ENCODE results near the gene OTUB1.
A peak's percentile ranks its signal among the peaks of the same experiment; 100 is the strongest.

Gene OTUB1

GRCh38 chr11:64007629-64008282 lies 21.5 kb downstream of the OTUB1 start:
- peak; percentile 20 for DNase-seq

DNA sequence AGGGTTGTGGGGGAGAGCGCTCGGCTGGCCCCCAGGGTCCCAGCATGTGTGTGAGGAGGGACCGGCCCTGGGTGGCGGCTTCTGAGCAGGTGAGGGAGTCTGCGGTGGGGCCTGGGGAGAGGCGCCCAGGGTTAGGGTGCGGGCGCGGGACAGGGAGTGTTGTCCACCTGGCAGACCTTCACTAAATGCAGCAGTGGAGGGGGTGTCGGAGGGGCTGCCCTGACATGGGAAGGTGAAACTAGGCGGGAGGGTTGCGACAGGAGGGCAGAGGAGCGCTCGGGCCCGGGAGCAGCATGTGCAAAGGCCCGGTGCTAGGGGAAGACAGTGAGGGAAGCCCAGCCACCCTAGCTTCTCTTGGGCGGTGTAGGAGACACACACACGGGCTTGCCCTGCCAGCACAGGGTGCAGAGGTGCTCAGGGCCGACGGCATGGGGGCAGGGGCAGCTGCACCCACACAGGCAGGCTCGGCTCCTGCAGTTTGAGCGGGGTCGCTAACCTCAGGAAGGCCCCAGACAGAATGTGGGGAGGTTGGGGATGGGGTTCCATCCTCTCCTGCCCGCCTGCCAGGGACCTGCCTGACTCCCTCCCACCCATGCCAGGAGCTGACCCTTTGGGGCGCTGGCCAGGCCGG lies 22.2 kb downstream of the OTUB1 start:
- no peak for DNase-seq

- DNase-seq: no peak
These were observed 22.8 kb downstream of the OTUB1 start for GRCh38 chr11:64008914-64009633.

DNA sequence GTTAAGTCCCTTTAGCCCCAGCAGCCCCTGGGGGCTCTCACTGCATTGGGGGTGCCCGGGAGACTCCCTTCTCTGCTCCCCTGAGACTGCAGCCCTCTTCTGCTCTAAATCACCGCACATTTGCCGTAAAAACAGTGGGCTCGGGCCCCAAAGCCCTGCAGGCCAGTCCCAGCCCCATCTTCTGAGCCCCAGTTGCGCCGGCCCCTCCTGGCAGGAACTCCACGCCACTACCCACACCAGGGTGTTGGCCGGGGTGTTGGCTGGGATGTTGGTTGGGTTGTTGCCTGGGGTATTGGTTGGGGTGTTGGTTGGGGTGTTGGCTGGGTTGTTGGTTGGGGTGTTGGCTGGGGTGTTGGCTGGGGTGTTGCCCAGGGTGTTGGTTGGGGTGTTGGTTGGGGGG lies 23.5 kb downstream of the OTUB1 start:
- DNase-seq: no peak

GRCh38 chr11:64010783-64011182 lies 24.5 kb downstream of the OTUB1 start:
- DNase-seq: no peak

- DNase-seq: no peak
These were observed 25.1 kb downstream of the OTUB1 start for GRCh38 chr11:64011371-64011770.

- no peak for DNase-seq
These were observed 27.1 kb downstream of the OTUB1 start for GRCh38 chr11:64013141-64013896.

DNA sequence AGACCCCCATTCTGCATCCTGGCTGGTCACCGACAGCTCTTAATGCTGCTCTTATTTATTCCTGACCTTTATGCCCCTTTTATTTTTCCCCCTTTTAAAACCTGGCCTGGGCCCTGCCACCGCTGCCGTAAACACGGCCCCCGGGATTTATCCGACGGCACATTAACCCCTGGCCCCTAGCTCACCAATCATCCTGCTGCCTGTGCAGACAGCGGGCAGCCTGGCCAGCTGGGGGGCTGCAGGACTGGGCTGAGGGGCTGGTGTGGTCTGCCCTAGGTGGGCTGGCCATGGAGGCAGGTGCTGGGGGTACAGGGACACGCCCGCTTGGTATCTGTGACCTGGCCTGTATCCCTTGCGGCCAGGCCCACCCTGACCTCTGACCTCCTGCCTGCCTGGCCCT lies 28.1 kb downstream of the OTUB1 start:
- no peak for DNase-seq

- DNase-seq: no peak
These were observed 29.3 kb downstream of the OTUB1 start for GRCh38 chr11:64015510-64015909.

- no peak for DNase-seq
These were observed 30.0 kb downstream of the OTUB1 start for GRCh38 chr11:64015935-64016845.

DNA sequence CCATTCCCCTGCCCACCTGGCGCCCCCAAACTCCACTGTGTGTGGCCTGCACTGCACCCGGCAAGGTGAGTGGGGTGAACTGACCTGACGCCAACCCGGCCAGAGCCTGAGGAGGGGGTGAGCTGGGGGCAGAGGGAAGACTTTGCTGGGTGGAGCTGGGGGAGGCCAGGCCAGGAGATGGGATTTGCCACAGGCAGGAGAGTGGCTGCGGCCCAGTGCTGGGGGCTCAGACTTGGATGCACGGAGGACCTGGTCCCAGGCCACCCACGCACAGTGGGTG lies 31.6 kb downstream of the OTUB1 start:
- no peak for DNase-seq

- DNase-seq: no peak
These were observed 32.1 kb downstream of the OTUB1 start for GRCh38 chr11:64018310-64018709.

DNA sequence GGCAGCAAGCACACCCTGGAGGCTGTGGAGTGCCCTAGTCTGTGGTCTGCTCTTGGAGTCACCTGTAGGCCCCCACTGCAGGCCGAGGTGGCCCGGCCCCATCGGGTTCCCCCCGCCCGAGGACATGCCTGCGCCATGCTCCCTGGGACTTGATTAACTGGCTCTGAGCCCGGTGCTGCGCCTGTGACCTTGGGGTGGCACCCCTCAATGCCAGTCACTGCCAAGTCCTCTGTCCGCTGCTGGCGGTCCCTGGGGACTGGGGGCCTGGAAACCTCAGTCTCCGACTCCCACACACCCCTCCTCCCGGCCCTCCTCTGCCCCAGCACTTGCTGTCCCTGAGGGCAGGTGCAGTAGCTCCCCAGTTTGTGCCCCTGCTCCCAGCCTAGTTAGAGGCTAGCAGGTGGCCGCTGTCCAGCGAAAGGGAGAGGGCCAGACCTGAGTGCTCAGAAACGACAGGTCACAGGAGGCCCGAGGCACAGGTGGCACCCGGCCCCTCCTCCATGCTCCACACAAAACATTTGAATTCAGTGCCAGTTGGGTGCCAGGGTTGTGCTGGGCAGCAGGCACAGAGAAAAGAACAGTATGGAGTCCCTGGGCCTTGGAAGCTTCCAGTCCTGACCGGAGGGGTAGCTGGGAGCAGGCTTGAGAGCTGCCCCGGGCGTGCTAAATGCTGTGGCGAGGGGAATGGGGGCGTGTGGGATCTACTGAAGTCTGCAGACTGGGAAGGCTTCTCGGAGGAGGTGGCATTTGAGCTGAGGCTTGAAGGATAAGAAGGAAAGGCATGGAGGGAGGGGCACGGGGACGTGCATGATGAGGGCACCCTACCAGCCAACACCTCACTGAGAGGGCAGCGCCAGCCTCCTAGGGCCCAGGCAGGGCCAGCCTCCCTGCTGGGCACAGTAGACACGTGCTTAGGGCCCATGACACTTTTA lies 33.1 kb downstream of the OTUB1 start:
- no peak for DNase-seq

- DNase-seq: no peak
These were observed 34.9 kb downstream of the OTUB1 start for GRCh38 chr11:64020976-64021756.

- no peak for DNase-seq
These were observed 35.5 kb downstream of the OTUB1 start for GRCh38 chr11:64021757-64022093.

- DNase-seq: no peak
These were observed 36.0 kb downstream of the OTUB1 start for GRCh38 chr11:64022125-64022784.

GRCh38 chr11:64023712-64024710 lies 37.8 kb downstream of the OTUB1 start:
- DNase-seq: no peak

DNA sequence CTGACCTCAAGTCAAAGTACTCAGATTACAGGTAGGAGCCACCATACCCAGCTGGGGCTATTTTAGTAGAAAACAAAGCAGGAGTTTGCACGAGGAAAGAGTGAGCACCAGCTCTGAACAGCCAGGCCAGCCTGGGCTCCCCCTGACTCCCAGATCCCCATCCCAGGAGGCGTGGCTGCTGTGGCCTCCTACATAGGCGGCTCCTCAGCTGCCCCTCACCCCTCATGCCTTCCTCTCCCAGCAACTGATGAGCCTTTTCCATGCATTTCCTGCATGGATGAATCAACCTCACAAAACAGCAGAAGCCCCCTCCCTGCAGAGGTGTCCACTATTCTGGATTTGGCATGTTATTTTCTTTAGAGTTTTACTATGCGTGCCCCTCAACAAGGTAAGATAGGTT lies 39.0 kb downstream of the OTUB1 start:
- no peak for DNase-seq
